Suppressor macrophage (primary cell): ENCODE measurements around the gene MYL2.
A peak's percentile ranks its signal among the peaks of the same experiment; 100 is the strongest.

Source experiments
- DNase-seq, 4 experiments: peaks; one replicate each; pipeline ENCODE4 v3.0.0-alpha.2; 2020 to 2022

The MYL2 gene

DNA sequence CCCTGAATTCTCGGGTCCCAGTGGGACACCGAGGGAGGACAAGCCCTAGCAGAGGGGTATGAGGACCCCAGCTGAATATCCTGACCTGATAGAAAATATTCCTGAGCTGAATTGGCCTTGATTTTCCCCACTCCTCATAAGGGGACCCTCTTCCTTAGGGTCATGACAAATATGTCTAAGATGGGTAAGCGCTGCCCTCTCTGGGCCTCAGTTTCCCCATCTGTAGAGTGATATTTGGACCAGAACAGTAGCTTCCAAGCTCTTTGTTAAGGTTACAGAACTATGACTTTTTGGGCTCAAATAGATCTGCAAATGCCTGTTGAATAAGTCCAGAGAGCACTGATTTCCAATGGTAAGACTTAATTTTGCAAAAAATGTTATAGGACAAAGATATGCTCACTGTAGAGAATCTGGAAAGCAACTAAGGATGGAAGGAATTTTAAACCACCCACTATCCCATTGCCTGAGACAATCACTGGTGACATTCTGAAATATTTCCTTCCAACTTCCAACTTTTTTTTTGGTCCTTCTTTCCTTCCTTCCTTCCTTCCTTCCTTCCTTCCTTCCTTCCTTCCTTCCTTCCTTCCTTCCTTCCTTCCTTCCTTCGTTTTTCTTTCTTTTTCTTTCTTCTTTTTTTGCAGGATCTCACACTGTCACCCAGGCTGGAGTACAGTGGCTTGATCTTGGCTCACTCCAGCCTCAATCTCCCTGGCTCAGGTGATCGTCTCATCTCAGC lies 32.0 kb downstream of the MYL2 start:
- DNase-seq: no peak

DNA sequence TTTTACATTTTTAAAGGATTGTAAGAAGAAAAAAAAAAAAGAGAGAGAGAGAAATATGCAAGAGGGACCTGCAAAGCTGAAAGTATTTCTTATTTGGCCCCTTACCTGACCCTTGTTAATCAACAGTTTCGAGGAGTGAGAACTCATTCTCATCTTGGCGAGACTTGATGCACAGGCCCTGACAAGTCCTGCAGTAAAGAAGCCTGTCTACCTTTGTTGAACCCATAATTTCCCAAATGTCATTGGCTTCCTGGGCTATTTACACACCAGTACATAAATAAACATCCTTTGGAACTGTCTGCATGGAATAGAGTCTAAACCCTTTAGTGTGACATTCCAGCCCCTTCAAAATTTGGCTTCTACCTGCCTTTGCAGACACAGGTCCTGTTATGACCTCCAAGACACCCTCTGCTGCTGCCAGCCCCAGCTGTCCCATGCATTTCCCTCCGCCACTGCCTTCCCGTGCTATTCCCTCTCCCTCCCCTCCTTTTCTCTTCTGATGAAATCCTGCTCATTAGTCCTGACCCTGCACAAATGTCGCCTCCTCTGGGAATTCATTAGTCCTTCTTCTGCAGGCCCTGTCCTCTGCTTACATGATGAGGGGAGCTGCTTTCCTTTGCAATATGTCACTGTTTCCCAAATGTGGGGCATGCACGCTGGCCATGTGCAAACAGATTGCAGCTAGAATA lies 35.1 kb downstream of the MYL2 start:
- DNase-seq: no peak

DNA sequence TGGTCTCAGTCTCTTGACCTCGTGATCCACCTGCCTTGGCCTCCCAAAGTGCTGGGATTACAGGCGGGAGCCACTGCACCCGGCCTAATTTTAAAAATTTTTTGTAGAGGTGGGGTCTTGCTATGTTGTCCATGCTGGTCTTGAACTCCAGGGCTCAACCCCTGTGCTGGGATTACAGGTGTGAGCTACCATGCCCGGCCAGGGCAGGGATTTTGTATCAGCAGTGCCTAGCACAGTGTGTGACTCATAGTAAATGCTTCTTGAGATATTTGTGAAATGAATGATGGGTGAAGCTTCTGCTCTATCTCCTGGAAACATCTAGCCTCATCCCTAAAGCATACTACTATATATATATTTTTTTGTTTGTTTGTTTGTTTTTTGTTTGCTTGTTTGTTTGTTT lies 37.1 kb downstream of the MYL2 start:
- no peak for DNase-seq

DNA sequence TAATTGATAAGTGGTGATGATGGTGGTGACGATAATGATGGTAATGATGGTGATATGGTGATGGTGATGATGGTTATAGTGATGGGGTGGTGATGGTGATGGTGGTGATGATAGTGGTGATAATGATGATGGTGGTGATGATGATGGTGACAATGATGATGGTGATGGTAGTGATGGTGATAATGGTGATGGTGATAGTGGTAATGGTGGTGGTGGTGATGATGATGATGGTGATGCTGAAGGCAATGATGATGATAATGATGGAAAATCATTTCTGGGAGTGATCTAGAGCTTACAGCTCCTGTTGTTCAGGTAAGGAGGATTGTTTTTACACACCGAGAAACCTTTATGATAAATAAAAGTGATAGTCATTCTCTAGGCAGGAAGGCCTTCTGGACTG lies 39.7 kb downstream of the MYL2 start:
- DNase-seq: no peak

DNA sequence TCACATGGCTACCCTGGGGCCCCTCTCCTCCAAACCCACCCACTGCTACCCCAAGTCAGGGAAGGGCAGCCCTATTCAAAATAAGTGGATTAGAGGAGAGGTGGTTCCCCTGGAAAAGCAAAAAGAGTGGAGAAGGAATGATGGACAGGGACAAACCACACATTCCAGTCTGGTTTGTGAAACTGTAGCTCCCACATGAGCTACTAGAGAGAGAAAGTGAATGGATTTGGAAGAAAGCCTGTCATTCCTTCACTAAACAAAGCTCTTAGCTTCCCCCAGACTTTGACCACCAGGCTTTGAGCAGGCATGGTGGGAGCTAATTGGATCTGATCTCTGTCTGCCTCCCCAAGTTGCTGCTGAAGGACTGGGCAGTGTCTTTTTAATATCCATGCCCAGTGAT lies 45.6 kb downstream of the MYL2 start:
- DNase-seq: no peak

DNA sequence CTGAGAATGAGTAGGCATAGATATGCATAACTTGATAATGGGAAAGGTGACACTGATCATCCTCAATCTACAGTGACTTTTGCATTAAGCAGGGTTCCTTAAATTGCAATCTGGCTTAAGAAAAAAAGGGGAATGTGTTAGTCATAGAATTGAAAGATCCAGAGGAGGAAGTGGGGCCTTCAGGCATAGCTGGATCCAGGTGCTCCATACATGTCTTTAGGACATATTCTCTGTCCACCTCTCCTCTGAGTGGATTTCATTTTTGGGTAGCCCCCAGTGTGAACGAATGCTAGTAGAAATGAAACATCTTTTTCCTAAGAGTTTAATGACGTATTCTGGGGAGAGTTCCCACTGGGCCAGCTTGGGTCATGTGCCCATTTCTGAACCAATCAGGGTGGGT lies 46.0 kb downstream of the MYL2 start:
- no peak for DNase-seq

DNA sequence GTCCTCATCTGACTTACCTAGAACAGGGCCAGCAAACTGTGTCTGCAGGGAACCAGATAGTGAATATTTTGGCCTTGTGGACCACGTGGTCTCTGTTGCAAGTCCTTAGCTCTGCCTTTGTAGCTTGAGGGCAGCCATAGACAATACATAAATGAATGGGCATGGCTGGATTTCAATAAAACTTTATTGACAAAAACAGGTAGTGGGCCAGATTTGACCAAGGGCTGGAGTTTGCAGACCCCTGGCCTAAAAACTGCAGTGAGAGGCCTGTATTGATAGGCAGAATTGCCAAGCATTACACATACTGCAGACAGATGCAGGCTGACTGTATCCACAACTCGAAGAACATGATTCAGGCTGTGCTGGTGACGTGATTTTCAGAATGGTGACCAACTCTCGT lies 48.3 kb downstream of the MYL2 start:
- DNase-seq: no peak

DNA sequence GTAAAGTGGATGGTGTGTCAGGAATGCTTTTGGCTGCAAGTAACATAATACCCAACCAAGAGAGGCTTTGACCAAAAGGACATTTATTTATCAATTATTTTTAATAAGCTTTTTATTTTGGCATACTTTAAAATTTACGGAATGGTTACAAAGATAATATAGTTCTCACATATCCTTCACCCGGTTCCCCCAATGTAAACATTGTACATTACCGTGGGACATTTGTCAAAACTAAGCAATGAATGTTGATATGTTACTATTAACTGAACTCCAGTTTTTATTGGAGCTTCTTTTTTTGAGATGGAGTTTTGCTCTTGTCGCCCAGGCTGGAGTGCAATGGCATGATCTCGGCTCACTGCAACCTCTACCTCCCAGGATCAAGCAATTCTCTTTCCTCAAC lies 50.6 kb downstream of the MYL2 start:
- DNase-seq: no peak

DNA sequence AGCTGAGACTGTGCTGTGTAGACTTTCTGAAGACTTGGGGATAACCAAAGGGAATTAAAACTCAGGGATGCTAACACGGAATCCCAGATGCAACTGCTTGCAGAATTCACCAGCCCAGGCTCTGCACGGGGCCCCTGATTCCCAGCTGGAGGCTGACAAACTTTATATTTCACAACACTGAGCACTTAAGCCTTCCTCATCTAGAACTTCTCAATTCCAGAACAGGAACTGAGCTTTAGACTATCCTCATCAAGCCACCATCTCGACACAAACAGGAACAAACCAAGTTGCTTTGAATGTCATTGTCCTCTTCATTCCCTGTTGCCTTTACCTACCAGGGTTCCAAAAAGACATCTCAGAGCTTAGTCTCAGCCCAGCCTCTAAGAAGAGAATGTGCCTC lies 51.4 kb downstream of the MYL2 start:
- peak; percentile 75 to 94 (median 86) for DNase-seq

DNA sequence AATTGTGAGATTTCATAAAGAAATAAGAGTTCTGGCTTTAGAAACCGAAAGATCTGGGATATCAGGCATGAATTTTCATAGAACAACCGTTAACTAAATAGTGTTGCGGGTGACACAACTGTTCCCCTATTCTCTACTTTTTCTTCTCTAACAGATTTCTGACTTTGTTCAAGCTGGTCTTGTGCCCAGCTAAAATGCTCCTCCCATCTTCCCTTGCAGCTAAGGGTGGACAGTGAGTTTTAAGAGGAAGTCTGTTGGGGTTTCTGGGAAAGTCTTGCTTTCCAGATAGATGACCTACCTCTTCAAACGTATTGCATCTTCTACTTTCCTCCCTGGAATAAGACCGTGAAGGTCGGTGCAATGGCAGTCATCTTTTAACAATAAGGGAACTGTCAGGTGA lies 54.9 kb downstream of the MYL2 start:
- DNase-seq: peak; percentile 28 to 63 (median 52)

DNA sequence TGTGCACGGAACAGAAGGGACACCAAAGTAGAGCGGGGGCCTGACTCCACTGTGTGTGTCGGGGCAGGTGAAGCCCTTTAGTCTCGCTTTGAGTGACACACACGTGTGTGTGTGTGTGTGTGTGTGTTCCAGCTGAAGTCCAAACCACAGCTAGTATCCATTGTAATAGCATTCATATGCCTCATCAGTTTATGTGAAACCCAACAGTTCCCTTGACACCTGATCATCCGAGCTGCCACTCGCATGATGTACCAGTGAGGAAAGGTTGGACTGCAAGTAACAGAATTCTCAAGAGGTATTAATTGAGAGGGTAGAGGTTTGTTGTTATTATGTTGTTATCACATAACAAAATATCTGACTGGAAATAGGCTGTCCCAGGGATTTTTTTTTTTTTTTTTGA lies 57.2 kb downstream of the MYL2 start:
- DNase-seq: no peak

DNA sequence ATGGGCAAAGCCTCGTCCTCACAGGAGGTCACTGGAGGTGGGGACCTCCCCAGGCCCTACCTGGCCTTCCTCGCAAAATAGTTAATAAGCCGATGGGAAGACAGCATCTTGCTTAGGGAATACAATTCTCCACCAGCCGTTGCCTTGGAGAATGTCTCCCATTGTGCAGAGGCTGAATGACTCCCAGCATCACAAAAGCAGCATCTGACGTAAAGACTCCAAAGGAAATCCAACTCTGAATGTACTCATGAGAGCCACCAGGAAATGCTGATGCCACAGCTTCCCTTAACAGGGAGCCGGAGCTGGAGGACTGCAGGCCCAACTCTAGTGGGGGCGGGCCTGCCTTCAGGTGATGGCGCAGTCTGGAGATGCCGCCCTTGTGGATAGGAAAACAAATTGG lies 58.0 kb downstream of the MYL2 start:
- DNase-seq: no peak

DNA sequence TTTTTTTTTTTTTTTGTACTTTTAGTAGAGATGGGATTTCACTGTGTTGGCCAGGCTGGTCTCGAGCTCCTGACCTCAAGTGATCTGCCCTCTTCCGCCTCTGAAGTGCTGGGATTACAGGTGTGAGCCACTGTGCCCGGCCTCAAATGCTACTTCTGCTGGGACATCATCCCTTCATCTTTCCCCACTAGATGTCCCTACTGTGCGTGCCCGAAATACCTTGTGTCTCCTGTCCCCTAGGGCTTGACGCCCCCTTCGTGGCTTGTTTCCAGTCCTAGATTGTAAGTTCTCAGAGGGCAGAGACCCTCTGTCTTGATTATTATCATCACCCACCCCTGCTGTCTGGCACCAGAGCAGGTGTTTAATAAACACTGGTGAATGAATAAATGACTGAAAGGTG lies 58.6 kb downstream of the MYL2 start:
- no peak for DNase-seq
